Vagina (tissue), 2 donors: ENCODE results near the gene SYCP2L.

Experiments used
- CTCF ChIP-seq, 3 experiments: fragments of 450-650 bp in 2 of 3; fragments of 200-600 bp in 1 of 3; sonication (generic) in 1 of 3; IDR thresholded peaks; one replicate each; pipeline ENCODE4 v1.5.1; 2017 to 2019; ENCODE audit warnings: antibody characterized with exemption in 3 of 3, mild to moderate bottlenecking in 2 of 3, moderate library complexity in 2 of 3
- POLR2A ChIP-seq, 2 donors: fragments of 450-650 bp; IDR thresholded peaks; one replicate each; pipeline ENCODE4 v1.6.1; 2017; ENCODE audit warnings: antibody characterized with exemption in 2 of 2, mild to moderate bottlenecking in 2 of 2, moderate library complexity in 2 of 2
- POLR2AphosphoS5 ChIP-seq, 2 donors: sonication (generic); formaldehyde crosslinking; IDR thresholded peaks; one replicate each; pipeline ENCODE4 v1.9.0; 2017; ENCODE audit warnings: antibody characterized with exemption in 2 of 2, mild to moderate bottlenecking in 2 of 2, low read depth in 1 of 2; ENCODE audit not compliant: insufficient read depth in 1 of 2

- TF ChIP-seq CTCF (IDR thresholded peaks at IDR 0.05), result no peak
- TF ChIP-seq POLR2A (IDR thresholded peaks at IDR 0.05), result no peak
- TF ChIP-seq POLR2AphosphoS5 (IDR thresholded peaks at IDR 0.05; ENCODE audit: insufficient read depth in 1 of 2, low read depth in 1 of 2), result no peak
Observed at GRCh38 chr6:10961837-10962236, 75.0 kb downstream of the SYCP2L start.
